HG03354 (cell line): ENCODE results near the gene NDRG2.
A peak's percentile ranks its signal among the peaks of the same experiment; 100 is the strongest.

Experiments used
- ATAC-seq: cut with Tn5 transposase; IDR thresholded peaks from one replicate; pipeline ENCODE4 v1.9.1; 2021; ENCODE audit warnings: mild to moderate bottlenecking; ENCODE audit not compliant: unreplicated experiment, poor library complexity, severe bottlenecking

Gene NDRG2

GRCh38 chr14:20982646-20983369 lies 42.1 kb downstream of the NDRG2 start:
- no peak for ATAC-seq

- ATAC-seq: no peak
Observed at GRCh38 chr14:20980906-20981305, 44.0 kb downstream of the NDRG2 start.

GRCh38 chr14:20978687-20979086 lies 46.2 kb downstream of the NDRG2 start:
- no peak for ATAC-seq

DNA sequence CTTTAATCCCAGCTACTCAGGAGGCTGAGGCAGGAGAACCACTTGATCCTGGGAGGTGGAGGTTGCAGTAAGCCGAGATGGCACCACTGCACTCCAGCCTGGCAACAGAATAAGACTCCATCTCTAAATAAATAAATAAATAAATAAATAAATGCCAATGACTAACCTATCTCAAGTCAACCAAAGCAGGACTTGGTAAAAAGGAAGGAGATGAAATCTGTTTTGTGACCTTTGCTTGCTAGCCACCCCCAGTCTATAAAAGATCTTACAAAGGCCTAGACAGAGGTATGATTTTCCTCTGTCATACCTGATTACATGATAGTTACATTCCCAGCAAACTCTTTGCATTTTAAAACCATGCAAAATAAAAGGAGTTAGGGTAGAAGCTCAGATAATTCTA lies 48.6 kb downstream of the NDRG2 start:
- ATAC-seq: no peak

DNA sequence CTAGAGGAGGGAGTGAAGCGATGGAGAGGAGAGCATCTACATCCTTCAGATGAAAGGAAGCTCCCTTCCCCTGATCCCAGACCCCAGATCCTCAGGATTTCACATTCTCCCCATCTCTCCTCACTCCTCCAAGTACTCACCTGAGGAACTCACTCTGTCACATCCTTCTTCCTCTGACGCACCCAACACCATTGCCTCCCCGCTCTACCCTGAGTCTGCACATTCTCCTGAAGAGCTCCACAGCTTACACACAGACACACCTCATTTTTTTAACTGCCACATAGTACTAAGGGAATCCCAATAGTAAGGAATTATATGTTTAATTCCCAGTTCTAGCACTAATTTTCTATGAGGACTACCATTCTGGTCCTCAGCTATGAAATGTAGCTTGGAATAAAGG lies 51.4 kb downstream of the NDRG2 start:
- ATAC-seq: no peak

GRCh38 chr14:20971705-20972021 lies 53.2 kb downstream of the NDRG2 start:
- ATAC-seq: peak; percentile 28

- peak; percentile 94 for ATAC-seq
Observed at GRCh38 chr14:20970983-20971704, 53.7 kb downstream of the NDRG2 start.

- peak; percentile 19 for ATAC-seq
Observed at GRCh38 chr14:20970647-20970982, 54.2 kb downstream of the NDRG2 start.

GRCh38 chr14:20969336-20969735 lies 55.5 kb downstream of the NDRG2 start:
- ATAC-seq: no peak
